ENCODE measurements around the gene SYNE1. TPM values are rescaled to one million over a fixed set of nuclear protein-coding genes. Genes with fewer than 3 reads are reported as not detected.

Gene SYNE1
- total RNA-seq, 1 experiment from 2014 or later = 3.0 TPM

DNA sequence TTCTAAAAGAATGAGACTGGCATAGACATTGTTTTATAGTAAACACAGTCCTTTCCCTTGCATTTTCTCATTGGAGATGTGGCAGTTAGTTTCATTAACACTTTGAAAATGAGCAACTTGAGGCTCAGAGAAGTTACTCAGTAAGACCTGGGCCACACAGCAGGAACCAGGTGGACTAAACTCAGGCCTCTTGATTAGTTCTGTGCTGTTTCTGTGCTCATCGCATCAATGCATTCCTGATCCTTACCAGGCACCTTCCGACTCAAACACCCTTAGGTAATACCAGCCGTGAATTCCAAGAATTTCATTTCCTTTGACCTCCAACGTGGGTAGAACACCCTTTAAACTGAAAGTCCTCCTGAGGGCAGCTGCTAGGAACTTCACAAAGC lies 466.9 kb downstream of the SYNE1 start:
- Histone ChIP-seq H2BK120ac (ENCODE audit: low read depth, low read length, poor library complexity, severe bottlenecking) (no peak overlapping the region), H3K56ac (ENCODE audit: insufficient read length, low read depth, low read length) (no peak overlapping the region), H4K91ac (ENCODE audit: insufficient read length, low read depth, low read length) (no peak overlapping the region), H3K9ac (ENCODE audit: extremely low read depth, insufficient read length, low read length) (no peak overlapping the region), H2BK5ac (ENCODE audit: insufficient read length, low read length) (no peak overlapping the region), H3K79me2 (ENCODE audit: insufficient read depth, low read length) (no peaks in the 10 kb centered on the region), H4K20me1 (ENCODE audit: control insufficient read depth, insufficient read depth, insufficient read length) (no peaks in the 10 kb centered on the region), H4K5ac (ENCODE audit: insufficient read length, low read depth, low read length) (no peak overlapping the region), H2BK15ac (ENCODE audit: low read depth, low read length) (no peak overlapping the region), H3K23ac (ENCODE audit: insufficient read length, low read depth, low read length) (no peak overlapping the region), H3K9me3 (ENCODE audit: control insufficient read depth, low read depth, low read length) (no peaks in the 10 kb centered on the region), H3K79me1 (ENCODE audit: insufficient read depth, low read depth, low read length, poor library complexity, severe bottlenecking) (no peaks in the 10 kb centered on the region), H2AK5ac (ENCODE audit: insufficient read length, low read length) (no peak overlapping the region), H3K4me1 (ENCODE audit: insufficient read depth, low read length) (no peaks in the 10 kb centered on the region), H3T11ph (ENCODE audit: low read length) (no peak overlapping the region), H3K18ac (ENCODE audit: insufficient read length, low read depth, low read length) (no peak overlapping the region), H3K4ac (ENCODE audit: low read depth, low read length) (no peak overlapping the region), H3K4me2 (ENCODE audit: insufficient read depth, insufficient read length, low read length) (no peak overlapping the region), H2AFZ (ENCODE audit: low read length) (no peak overlapping the region), H3K14ac (ENCODE audit: insufficient read depth, low read length) (no peak overlapping the region), H4K8ac (replicated peaks; ENCODE audit: insufficient read length, low read depth, low read length) (no peak overlapping the region), H2BK20ac (ENCODE audit: low read depth, low read length, poor library complexity, severe bottlenecking) (no peak overlapping the region), H3K27ac (ENCODE audit: insufficient read length, low read depth, low read length) (no peak overlapping the region), H3K23me2 (ENCODE audit: insufficient read length, low read depth, low read length, poor library complexity, severe bottlenecking) (no peaks in the 10 kb centered on the region), H2BK12ac (ENCODE audit: insufficient read length, low read depth, low read length) (no peak overlapping the region), H3K27me3 (ENCODE audit: insufficient read depth, low read length) (no peaks in the 10 kb centered on the region)
- TF ChIP-seq, protein P1, sequence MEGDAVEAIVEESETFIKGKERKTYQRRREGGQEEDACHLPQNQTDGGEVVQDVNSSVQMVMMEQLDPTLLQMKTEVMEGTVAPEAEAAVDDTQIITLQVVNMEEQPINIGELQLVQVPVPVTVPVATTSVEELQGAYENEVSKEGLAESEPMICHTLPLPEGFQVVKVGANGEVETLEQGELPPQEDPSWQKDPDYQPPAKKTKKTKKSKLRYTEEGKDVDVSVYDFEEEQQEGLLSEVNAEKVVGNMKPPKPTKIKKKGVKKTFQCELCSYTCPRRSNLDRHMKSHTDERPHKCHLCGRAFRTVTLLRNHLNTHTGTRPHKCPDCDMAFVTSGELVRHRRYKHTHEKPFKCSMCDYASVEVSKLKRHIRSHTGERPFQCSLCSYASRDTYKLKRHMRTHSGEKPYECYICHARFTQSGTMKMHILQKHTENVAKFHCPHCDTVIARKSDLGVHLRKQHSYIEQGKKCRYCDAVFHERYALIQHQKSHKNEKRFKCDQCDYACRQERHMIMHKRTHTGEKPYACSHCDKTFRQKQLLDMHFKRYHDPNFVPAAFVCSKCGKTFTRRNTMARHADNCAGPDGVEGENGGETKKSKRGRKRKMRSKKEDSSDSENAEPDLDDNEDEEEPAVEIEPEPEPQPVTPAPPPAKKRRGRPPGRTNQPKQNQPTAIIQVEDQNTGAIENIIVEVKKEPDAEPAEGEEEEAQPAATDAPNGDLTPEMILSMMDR (conservative IDR thresholded peaks at IDR 0.05) = no peak
- H3K27ac Mint-ChIP-seq = no peak overlapping the region
- peaks cover 4 to 7% of the 10 kb centered on the region in 2 experiments for H3K4me1 Mint-ChIP-seq
- no peaks in the 10 kb centered on the region for H3K9me3 Mint-ChIP-seq
- no peaks in the 10 kb centered on the region for H3K36me3 Mint-ChIP-seq (ENCODE audit: insufficient read depth in 1 of 3, low read depth in 3 of 3)
- WGBS (ENCODE audit: extremely low coverage, insufficient read length, low lambda C conversion rate) = no CpG with 5 or more reads among the region's 4 CpGs
- H3K27me3 Mint-ChIP-seq (ENCODE audit: low read depth) = no peaks in the 10 kb centered on the region
- no peak overlapping the region for H3K4me3 Mint-ChIP-seq
- DNase-seq = no peak
